A673 (cell line): ENCODE results near the gene WWP2.

Source experiments
- CTCF ChIP-seq: fragments of 300-800, 200-600 bp; sonication (generic); conservative IDR thresholded peaks from 2 replicates; pipeline ENCODE4 v1.5.1; 2017; ENCODE audit warnings: low read depth, mild to moderate bottlenecking, antibody characterized with exemption, low read length, moderate library complexity, mixed read lengths
- EZH2 ChIP-seq: fragments of 200-600 bp; sonication (generic); IDR thresholded peaks from 2 replicates; pipeline ENCODE4 v1.6.1; 2017; ENCODE audit warnings: borderline replicate concordance, low read depth, mild to moderate bottlenecking, mixed read lengths, antibody characterized with exemption, low read length; ENCODE audit not compliant: poor library complexity, severe bottlenecking

GRCh38 chr16:69767459-69768229, 5.5 kb downstream of the WWP2 start:
- TF ChIP-seq CTCF = no peak
- TF ChIP-seq EZH2 = no peak
